Fibroblast of skin of left quadriceps (primary cell): Measurements from ENCODE around the gene METTL13.

Experiments
- DNase-seq, 2 experiments: peaks; one replicate each; pipeline ENCODE4 v3.0.0-alpha.2; 2013; ENCODE audit warnings: low read depth in 2 of 2

Gene METTL13

DNA sequence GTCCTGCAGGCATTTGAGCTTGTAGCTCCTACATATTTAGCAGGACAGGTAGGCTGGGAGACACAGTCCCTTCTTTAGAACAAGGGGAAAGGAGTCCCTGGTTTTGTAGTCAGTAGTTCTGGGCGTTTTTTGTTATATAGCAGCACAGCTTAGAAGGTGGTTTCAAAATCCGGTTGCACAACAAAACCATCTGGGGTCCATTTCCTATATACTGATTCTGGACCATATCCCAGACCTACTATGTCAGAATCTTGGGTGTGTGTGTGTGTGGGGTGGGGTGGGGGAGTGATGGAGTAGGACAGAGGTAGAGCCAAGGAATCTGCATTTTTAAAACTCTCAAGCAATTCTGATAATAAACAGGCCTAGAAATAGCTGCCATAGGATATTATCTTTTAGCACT lies 21.6 kb downstream of the METTL13 start:
- DNase-seq = peak; percentile 75 to 76

DNA sequence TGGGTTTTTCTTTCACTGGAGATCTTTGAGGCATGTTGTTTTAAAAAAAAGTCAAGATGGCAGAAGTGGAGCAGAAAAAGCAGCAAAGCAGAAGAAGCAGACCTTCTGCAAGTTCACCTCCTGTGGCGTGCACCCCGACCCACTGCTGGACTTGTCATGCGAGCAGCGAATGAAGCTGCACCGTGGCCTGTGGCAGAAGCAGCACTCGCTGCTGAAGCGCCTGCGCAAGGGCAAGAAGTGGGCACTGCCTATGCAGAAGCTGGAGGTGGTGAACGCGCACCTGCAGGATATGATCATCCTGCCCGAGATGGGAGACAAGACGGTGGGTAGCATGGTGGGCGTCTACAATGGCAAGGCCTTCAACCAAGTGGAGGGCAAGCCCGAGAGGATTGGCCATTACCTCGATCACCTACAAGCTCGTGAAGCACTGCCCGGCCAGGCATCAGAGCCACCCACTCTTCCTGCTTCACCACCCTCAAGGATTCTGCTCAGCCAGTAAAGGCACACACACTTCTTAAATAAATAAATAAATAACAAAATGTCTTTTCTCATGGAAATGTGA lies 22.1 kb downstream of the METTL13 start:
- DNase-seq = no peak

DNA sequence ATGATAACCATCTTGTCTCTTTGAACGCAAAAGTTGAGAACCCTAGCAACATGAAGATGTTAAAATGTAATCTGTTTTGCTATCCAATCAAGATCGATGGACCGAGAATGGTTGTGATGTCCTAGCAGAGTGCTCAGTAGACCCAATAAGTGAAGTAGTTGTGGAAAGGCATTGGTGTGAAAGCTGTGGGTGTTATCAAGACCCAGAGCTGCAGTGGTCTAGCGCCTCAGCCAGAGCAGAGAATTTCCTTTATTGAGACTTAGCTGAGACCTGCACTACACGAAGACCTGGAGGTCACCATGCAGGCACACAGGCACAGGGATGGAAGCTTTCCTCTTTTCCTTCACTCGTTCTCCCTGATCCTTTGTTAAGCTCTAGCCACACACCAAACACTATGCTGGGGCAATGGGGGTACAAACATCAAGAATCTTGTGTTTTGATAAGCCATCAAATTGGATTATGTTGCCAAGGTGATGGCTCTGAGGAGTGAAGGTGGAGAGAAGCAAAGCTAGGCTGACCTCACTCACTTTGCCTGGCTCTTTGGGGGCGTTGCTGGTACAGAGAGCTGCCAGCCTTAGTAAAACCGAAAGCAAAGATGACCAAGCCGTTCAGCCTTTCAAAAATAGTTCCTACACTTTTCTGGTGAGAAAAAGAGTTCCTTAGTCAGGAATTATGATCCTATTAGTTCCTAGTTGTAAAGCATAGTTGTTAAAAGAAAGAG lies 24.1 kb downstream of the METTL13 start:
- no peak for DNase-seq

DNA sequence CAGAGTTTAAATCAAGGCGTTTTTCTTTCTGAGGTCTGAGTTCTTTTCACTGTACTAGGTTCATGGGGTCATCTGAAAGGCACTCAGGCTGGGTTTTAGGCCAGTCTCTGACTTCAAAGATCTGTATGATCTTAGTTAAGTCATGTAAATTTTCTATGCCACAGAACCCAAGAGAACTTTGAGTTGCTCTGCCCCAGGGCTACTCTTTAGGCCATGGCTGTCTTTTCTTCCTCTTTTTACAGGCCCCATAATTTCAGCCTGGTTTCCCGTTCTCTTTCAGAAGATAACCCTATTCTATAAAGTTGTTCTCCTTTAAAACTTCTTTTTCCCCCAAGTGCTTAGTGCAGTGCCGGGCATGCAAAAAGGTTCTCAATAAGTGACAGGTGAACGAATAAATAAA lies 26.1 kb downstream of the METTL13 start:
- no peak for DNase-seq

DNA sequence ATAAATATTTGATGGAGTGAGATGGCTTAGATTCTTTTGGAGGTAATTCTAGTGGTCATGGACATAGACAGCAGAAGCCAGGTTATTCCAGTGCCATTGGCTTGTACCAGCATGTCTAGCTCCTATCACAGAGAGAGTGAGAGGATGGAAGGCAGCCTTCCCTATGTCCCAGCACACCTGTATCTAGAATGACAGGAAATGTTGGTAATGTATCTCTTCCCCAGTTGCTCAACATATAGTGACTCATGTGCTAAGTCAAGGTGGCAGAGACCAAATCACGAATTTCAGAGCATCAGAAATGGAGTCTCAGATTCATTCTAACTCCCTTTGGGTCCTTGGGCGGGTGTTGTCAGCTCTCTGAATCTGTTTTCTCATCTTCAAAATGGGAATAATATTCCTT lies 28.4 kb downstream of the METTL13 start:
- no peak for DNase-seq

DNA sequence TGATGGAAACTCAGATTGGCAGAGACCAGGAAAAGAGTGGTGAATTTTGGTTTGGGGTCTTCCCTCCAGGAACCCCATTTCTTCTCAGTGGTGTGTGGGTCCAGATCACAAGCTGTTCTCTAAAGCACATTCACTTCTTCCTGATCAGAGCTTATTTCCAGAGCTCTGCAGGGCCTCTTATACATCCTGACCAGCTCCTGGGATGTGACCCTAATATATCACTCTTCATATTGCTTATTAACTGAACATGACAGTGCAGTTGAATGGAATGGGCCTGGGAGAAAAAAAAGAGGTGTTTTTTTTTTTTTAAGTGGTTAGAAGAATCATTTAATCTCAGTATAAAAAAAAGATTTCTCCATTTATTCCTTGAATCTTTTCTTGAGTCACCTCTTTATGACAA lies 30.2 kb downstream of the METTL13 start:
- DNase-seq = no peak

DNA sequence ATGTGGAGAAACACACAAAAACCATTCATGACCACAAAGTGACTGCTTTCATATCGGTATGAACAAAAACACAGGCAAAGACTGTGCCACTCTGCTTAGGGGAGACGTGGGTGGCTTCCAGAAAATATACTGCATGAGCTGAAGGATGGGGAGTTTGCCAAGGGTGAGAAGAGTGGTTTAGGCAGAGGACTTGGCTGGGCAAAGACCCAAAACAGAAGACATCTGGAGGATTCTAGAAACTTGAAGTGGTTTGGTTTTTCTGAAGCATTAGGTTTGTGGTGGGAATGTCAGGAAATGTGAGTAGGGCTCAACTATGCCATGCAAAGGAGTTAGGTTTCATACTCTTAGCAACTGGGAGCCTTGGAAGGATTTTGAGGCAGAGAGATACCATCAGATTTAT lies 33.2 kb downstream of the METTL13 start:
- DNase-seq = peak; percentile 56 to 62

DNA sequence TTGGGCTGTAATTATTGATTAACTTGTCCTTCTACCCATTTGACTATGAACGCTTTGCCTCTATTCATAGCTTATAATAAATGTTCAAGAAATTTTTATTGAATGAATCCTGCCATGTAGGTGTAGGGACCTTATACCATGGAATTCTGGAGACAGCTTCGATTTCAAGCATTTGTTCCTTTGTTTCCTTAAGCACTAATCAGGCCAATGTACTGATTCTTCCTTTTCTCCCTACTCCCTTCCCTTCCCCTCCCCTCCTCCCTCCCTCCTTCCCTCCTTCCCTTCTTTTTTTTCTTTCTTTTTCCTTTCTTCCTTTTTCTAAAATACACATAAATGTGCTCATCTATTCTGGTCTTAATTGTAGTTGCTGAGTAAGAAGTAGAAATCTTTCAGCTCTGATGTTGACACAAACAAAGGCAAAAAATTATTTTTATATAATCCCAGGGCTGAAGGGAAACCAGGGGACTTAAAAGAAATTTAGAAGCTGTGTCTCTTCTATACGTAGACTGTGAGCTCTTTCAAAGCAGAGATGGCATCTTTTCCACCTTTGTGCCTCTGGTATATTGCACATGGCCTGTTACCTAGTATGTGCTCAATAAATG lies 34.9 kb downstream of the METTL13 start:
- no peak for DNase-seq

- DNase-seq = peak; percentile 26 to 35
These were observed 36.2 kb downstream of the METTL13 start for GRCh38 chr1:171817511-171818265.

- DNase-seq = no peak
These were observed 38.5 kb downstream of the METTL13 start for GRCh38 chr1:171819946-171820345.

DNA sequence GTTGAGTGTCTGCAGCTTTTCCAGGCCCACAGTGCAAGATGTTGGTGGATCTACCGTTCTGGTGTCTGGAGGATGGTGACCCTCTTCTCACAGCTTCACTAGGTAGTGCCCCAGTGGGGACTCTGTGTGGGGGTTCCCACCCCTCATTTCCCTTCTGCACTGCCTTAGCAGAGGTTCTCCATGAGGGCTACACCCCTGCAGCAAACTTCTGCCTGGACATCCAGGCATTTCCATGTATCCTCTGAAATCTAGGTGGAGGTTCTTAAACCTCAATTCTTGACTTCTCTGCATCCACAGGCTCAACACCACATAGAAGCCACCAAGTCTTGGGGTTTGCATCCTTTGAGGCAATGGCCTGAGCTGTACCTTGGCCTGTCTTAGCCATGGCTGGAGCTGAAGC lies 45.5 kb downstream of the METTL13 start:
- no peak for DNase-seq

DNA sequence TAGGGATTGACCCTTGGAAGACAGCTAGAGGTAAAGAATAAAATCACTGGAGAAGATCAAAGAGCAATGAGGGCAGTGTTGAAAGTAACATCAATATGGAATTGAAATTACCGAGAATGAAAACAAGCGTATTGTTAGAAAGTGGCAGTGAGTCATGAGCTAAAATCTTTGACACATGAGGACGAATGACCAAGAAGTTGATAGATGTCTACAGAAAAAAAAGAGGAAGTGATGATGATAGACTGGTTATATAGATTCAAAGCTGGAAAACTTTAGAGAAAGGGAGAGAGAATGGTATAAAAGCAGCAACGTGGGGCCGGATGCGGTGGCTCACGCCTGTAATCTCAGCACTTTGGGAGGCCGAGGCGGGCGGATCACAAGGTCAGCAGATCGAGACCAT lies 47.3 kb downstream of the METTL13 start:
- DNase-seq = no peak

DNA sequence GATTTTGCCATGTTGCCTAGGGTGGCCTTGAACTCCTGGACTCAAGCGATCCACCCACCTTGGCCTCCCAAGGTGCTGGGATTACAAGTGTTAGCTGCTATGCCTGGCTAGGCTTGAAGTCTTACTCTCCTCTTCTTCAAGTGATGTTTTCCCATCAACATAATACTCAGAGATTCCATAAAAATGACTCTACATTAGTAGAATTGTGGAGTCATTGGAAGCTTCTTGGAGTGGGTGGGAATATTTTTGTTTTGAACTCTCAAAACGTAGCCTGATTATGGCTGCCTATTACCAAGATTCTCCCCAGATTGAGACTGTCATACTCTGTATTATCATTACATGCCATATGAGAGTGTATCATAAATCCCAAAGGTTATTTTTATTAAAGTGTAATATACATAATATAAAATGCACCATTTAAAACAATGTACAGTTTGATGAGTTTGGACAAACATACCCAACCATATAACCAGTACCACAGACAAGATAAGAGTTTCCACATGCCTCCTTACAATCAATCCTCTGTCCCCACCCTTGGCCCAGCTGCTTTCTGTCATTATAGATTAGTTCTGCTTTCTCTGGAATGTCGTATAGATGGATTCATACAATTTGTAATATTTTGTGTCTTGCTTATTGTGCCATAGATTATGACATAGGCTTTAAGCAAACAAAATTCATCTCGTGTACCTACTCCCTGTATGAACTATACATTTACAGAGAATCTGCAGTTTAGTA lies 51.8 kb downstream of the METTL13 start:
- DNase-seq = no peak

- no peak for DNase-seq
These were observed 53.4 kb downstream of the METTL13 start for GRCh38 chr1:171834821-171835220.

GRCh38 chr1:171835891-171836290 lies 54.4 kb downstream of the METTL13 start:
- DNase-seq = no peak

- DNase-seq = peak; percentile 51 to 56
These were observed 59.8 kb downstream of the METTL13 start, which contains the start of gene DNM3 for GRCh38 chr1:171841050-171841910. Gene DNM3 (plus strand): TSS chr1:171841498. CDS start chr1:171841657, 159 bp downstream.

- DNase-seq = no peak
These were observed 60.7 kb downstream of the METTL13 start for GRCh38 chr1:171841931-171842761.

DNA sequence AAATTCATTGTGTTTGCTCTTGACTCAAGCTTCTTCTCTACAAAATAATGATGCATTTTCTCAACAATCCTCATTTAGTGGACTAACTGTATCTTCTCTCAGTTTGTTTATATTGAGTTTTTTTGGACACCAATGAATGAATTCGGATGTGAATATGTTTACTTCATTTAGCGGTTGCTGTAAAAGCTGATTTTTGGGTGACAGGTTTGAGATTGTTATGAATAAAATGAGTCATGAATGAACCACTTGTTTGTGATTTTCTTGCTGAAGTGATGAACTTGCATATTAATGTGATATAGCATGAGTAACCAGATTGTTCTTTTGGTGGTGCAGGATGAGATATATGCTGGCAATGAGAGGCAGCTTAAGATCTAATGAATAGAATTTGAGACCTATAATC lies 62.9 kb downstream of the METTL13 start:
- no peak for DNase-seq

- DNase-seq = no peak
These were observed 64.5 kb downstream of the METTL13 start for GRCh38 chr1:171845998-171846397.
